Lung (tissue), 12 donors: ENCODE data around the gene GABRP. TPM values are rescaled to one million over a fixed set of nuclear protein-coding genes. Genes with fewer than 3 reads are reported as not detected.

Experiments
- ATAC-seq: fragments of 200-7000 bp; cut with Tn5 transposase; one replicate; pipeline ENCODE4 v1.9.1; 2020; ENCODE audit warnings: moderate number of reproducible peaks; ENCODE audit not compliant: insufficient read depth, low FRiP score
- DNase-seq, 3 donors: peaks; one replicate each; pipeline ENCODE4 v3.0.0-alpha.2; 2013 to 2017
- H3K27ac ChIP-seq, 2 donors: one replicate each; pipeline ENCODE4 v1.5.1; 2013; ENCODE audit warnings: mild to moderate bottlenecking in 2 of 2, moderate library complexity in 2 of 2, control low read depth in 1 of 2, inconsistent platforms in 1 of 2, low read depth in 1 of 2, low read length in 1 of 2
- H3K27me3 ChIP-seq, 3 donors: one replicate each; pipeline ENCODE4 v1.5.1; 2013; ENCODE audit warnings: low read length in 2 of 3; ENCODE audit not compliant: control insufficient read depth in 3 of 3, insufficient read depth in 3 of 3
- H3K36me3 ChIP-seq, 4 donors: one replicate each; pipeline ENCODE4 v1.5.1; 2013; ENCODE audit warnings: low read length in 4 of 4, mild to moderate bottlenecking in 1 of 4, moderate library complexity in 1 of 4; ENCODE audit not compliant: control insufficient read depth in 4 of 4, insufficient read depth in 4 of 4
- H3K4me1 ChIP-seq, 5 donors: one replicate each; pipeline ENCODE4 v1.5.1; 2013; ENCODE audit warnings: low read length in 5 of 5, mild to moderate bottlenecking in 2 of 5, moderate library complexity in 1 of 5; ENCODE audit not compliant: control insufficient read depth in 5 of 5, insufficient read depth in 5 of 5
- H3K4me3 ChIP-seq: one replicate; pipeline ENCODE4 v1.5.1; 2013; ENCODE audit warnings: mild to moderate bottlenecking, control low read depth, moderate library complexity
- H3K9ac ChIP-seq, 2 donors: one replicate each; pipeline ENCODE4 v1.5.1; 2013; ENCODE audit warnings: low read length in 2 of 2, control low read depth in 1 of 2; ENCODE audit not compliant: insufficient read depth in 1 of 2
- H3K9me3 ChIP-seq, 4 donors: one replicate each; pipeline ENCODE4 v1.5.1; 2013; ENCODE audit warnings: low read length in 3 of 4, mild to moderate bottlenecking in 1 of 4, moderate library complexity in 1 of 4; ENCODE audit not compliant: control insufficient read depth in 4 of 4, insufficient read depth in 3 of 4
- CTCF ChIP-seq: IDR thresholded peaks from 2 replicates; pipeline ENCODE4 v1.5.1; 2012; ENCODE audit warnings: mild to moderate bottlenecking; ENCODE audit errors: control extremely low read depth, extremely low read depth
- WGBS, 2 donors: extraction: QIAGEN DNeasy Blood & Tissue Kit; methylation state at CpG; one replicate each; pipeline ENCODE4 v1.1.7; 2013; 5-methylcytosine and 5-hydroxymethylcytosine counted together
- polyA plus RNA-seq, 2 donors: library from polyadenylated mRNA; stranded (reverse); fragments of 200-250 nt; gene quantifications; one replicate each; pipeline ENCODE4 v1.2.1, GENCODE V29; 2013
- total RNA-seq, 2 donors: library from RNA; depleted of rRNA in 1 of 2; stranded (reverse); fragments of >200 nt in 1 of 2; gene quantifications; one replicate each; pipeline ENCODE4 v1.2.1, GENCODE V29; 2014 to 2021
- donor health status: control.
- donor health status: control.
- donor health status: Bipolar disorder and iron deficiency.
- donor health status: healthy.
- donor health status: DM: yes; HTN: yes; CAD: no.

Gene GABRP
- total and polyA plus RNA-seq, 4 donors = 0.26 to 1.5 (median 0.75) TPM

DNA sequence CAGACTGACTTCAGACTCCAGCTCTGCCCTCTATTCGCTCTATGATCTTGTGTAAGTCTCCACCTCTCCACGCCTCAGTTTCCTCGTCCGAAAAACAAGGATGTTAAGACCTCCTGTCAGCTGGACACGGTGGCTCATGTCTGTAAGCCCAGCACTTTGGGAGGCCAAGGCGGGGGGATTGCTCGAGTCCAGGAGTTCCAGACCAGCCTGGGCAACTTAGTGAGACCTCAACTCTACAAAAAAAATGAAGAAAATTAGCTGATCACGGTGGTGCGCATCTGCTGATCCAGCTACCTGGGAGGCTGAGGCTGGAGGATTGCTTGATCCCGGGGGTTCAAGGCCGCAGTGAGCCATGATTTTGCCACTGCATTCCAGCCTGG is 36.6 kb upstream of the GABRP start:
- 92 to 94% methylated on average over 11 of the region's 11 CpGs for WGBS, 2 donors

GRCh38 chr5:170747357-170747756 is 36.2 kb upstream of the GABRP start:
- Histone ChIP-seq H3K4me3 (no peak overlapping the region), H3K27ac (peak overlapping the region in 1 of 2 donors; percentile 47), H3K9me3 (no peaks in the 10 kb centered on the region), H3K4me1 (peaks cover 0 to 30% (median 7%) of the 10 kb centered on the region in 5 donors), H3K36me3 (no peaks in the 10 kb centered on the region), H3K9ac (no peak overlapping the region), H3K27me3 (no peaks in the 10 kb centered on the region)
- DNase-seq = no peak
- ATAC-seq = no peak
- no peak for TF ChIP-seq CTCF
- 88 to 89% methylated on average over 1 of the region's 1 CpG for WGBS, 2 donors

More for the DNA sequence above, 36.6 kb upstream of the GABRP start:
- Histone ChIP-seq H3K36me3 (no peaks in the 10 kb centered on the region), H3K9ac (no peak overlapping the region), H3K27ac (peak overlapping the region in 1 of 2 donors; percentile 61), H3K9me3 (no peaks in the 10 kb centered on the region), H3K27me3 (no peaks in the 10 kb centered on the region), H3K4me3 (no peak overlapping the region), H3K4me1 (peaks cover 0 to 26% (median 7%) of the 10 kb centered on the region in 5 donors)
- no peak for ATAC-seq
- TF ChIP-seq CTCF = no peak
- no peak for DNase-seq

DNA sequence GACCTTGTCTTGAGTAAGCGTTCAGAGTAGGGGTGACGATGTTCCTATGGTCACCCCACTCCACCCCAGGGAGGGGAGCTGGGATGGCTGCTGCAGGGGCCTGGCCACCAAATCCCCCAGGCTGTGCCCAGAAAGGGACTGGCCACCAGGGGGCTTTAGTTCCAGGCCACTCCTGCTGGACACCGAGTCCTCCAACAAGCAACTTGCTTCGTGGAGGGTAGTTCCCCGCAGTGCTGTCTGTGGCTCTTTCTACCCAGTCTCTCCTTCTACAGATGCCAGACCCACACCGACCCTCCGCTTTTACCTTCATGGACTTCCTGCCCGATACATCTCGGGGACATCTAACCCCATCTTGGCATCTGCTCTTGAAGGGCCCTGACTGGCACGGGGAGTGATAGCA is 35.7 kb upstream of the GABRP start:
- Histone ChIP-seq H3K27me3 (no peaks in the 10 kb centered on the region), H3K9me3 (no peaks in the 10 kb centered on the region), H3K4me1 (peaks cover 0 to 33% (median 7%) of the 10 kb centered on the region in 5 donors), H3K36me3 (no peaks in the 10 kb centered on the region), H3K9ac (no peak overlapping the region), H3K4me3 (no peak overlapping the region), H3K27ac (peak overlapping the region in 1 of 2 donors; percentile 47)
- TF ChIP-seq CTCF = no peak
- 90 to 93% methylated on average over 10 of the region's 10 CpGs for WGBS, 2 donors
- ATAC-seq (no peak), DNase-seq (no peak)

DNA sequence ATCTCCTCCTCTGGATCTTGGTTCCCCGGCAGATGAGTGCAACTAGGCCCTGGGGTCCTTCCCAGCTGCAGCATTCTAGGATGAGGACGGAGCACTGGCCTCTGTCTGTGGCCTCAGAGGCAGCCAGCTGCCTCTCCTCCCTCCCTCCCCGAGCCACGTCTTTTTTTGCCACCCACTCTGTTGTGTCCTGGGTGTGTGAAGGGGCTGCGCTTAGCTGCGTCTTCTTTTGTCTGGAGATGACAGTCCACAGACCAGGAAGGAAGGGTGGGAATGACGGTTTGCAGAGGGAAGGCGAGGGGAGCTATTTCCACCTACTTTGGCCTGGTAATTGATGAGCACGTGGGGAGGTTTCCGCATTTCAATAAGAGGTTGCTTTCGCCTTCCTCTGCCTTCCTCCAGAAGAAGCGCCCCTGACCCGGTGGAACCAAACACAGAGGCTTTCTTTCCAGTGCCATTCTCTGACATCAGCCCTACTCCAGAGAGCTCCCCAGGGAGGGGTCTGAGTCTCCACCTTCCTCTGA is 34.5 kb upstream of the GABRP start:
- no peak overlapping the region for H3K27ac ChIP-seq
- no peaks in the 10 kb centered on the region for H3K9me3 ChIP-seq
- no peaks in the 10 kb centered on the region for H3K27me3 ChIP-seq
- DNase-seq (no peak), ATAC-seq (no peak)
- H3K9ac ChIP-seq = no peak overlapping the region
- 60 to 62% methylated on average over 13 of the region's 13 CpGs for WGBS, 2 donors
- no peak overlapping the region for H3K4me3 ChIP-seq
- no peaks in the 10 kb centered on the region for H3K36me3 ChIP-seq
- no peak for TF ChIP-seq CTCF
- peaks cover 0 to 33% (median 7%) of the 10 kb centered on the region in 5 donors for H3K4me1 ChIP-seq
